GM12878 (cell line): ENCODE results near the gene IDH3A. TPM values are rescaled to one million over a fixed set of nuclear protein-coding genes. Genes with fewer than 3 reads are reported as not detected.

ENCODE experiments used
- ATAC-seq: fragments of 200-7000 bp; cut with Tn5 transposase; 3 replicates; pipeline ENCODE4 v1.9.1; 2020; ENCODE audit warnings: mild to moderate bottlenecking, moderate library complexity
- BruUV-seq: library from RNA; stranded (reverse); fragments of 400-500 nt; replicated peaks from 2 replicates; lab custom pipeline; 2021; lab: Mats Ljungman, UMichigan
- CTCF ChIA-PET: fragments of 300-600 bp; sonication (Branson Sonifier 250); formaldehyde crosslinking; extraction: SDS; loops from one replicate; lab custom pipeline; 2021; ENCODE audit warnings: inconsistent platforms; lab: Yijun Ruan, JAX
- POLR2A ChIA-PET: fragments of 350-600 bp; formaldehyde crosslinking; extraction: SDS; loops from one replicate; lab custom pipeline; 2021; ENCODE audit warnings: inconsistent platforms; lab: Charles Lee
- RAD21 ChIA-PET: fragments of 300-600 bp; sonication (Branson Sonifier 250); formaldehyde crosslinking; loops from one replicate; lab custom pipeline; 2023; ENCODE audit warnings: antibody characterized with exemption; ENCODE audit not compliant: unreplicated experiment; lab: Charles Lee
- SMC1A ChIA-PET: fragments of 300-600 bp; sonication (Branson Sonifier 250); formaldehyde crosslinking; loops from one replicate; lab custom pipeline; 2023; ENCODE audit not compliant: unreplicated experiment, uncharacterized antibody; lab: Charles Lee
- DNase-seq: peaks from one replicate; pipeline ENCODE4 v3.0.0-alpha.2; 2011; ENCODE audit warnings: low read depth, low spot score
- FAIRE-seq: peaks from 3 replicates; lab custom pipeline; 2011; peaks lifted over from hg19 to GRCh38; lab: Jason Lieb, UNC
- H2AFZ ChIP-seq: 2 replicates; pipeline ENCODE4 v1.6.0; 2011; ENCODE audit warnings: low read depth, low read length, control low read depth; ENCODE audit not compliant: control insufficient read depth
- H3K27ac ChIP-seq: 2 replicates; pipeline ENCODE4 v1.5.1; 2011; ENCODE audit warnings: control low read depth; ENCODE audit not compliant: control insufficient read depth, insufficient read depth
- H3K27me3 ChIP-seq, 2 experiments: replicated peaks in 1 of 2; 2 replicates each; pipeline versions ENCODE4 v1.6.0 to v1.6.1; 2011; ENCODE audit warnings: low read length in 1 of 2; ENCODE audit not compliant: control insufficient read depth in 2 of 2, insufficient read depth in 2 of 2
- H3K36me3 ChIP-seq, 2 experiments: 2 replicates each; pipeline ENCODE4 v1.5.1; 2011; ENCODE audit warnings: low read length in 1 of 2; ENCODE audit not compliant: control insufficient read depth in 2 of 2, insufficient read depth in 2 of 2
- H3K4me1 ChIP-seq: 2 replicates; pipeline ENCODE4 v1.6.1; 2011; ENCODE audit warnings: mild to moderate bottlenecking, low read length, moderate library complexity, mixed read lengths; ENCODE audit not compliant: control insufficient read depth, insufficient read depth
- H3K4me2 ChIP-seq: 2 replicates; pipeline ENCODE4 v1.6.0; 2011; ENCODE audit warnings: control low read depth; ENCODE audit not compliant: control insufficient read depth, insufficient read depth
- H3K4me3 ChIP-seq: fragments of 200-600 bp; sonication (generic); 2 replicates; pipeline ENCODE4 v1.5.1; 2016
- H3K79me2 ChIP-seq: 2 replicates; pipeline ENCODE4 v1.6.0; 2011; ENCODE audit warnings: low read length; ENCODE audit not compliant: control insufficient read depth, insufficient read depth
- H3K9ac ChIP-seq: 2 replicates; pipeline ENCODE4 v1.8.0; 2011; ENCODE audit warnings: low read length, control low read depth, mixed read lengths; ENCODE audit not compliant: control insufficient read depth, insufficient read depth
- H3K9me3 ChIP-seq: replicated peaks from 3 replicates; pipeline ENCODE4 v1.5.1; 2011; ENCODE audit warnings: mild to moderate bottlenecking, low read length; ENCODE audit not compliant: control insufficient read depth, insufficient read depth
- H4K20me1 ChIP-seq: 2 replicates; pipeline ENCODE4 v1.6.0; 2011; ENCODE audit not compliant: control insufficient read depth, insufficient read depth
- ATF7 ChIP-seq: fragments of 450-650 bp; IDR thresholded peaks from 2 replicates; pipeline ENCODE4 v1.6.1; 2016; ENCODE audit warnings: low read depth, mild to moderate bottlenecking
- CBX5 ChIP-seq: sonication (generic); IDR thresholded peaks from 2 replicates; pipeline ENCODE4 v1.6.1; 2016; ENCODE audit warnings: low read depth, moderate library complexity, mild to moderate bottlenecking, inconsistent platforms
- CHD2 ChIP-seq: IDR thresholded peaks from 2 replicates; pipeline ENCODE4 v1.6.1; 2011; ENCODE audit warnings: low read depth, low read length, improper control_type of control experiment, borderline replicate concordance
- GABPA ChIP-seq: IDR thresholded peaks from 2 replicates; pipeline ENCODE4 v1.6.1; 2014; ENCODE audit warnings: antibody characterized with exemption, low read depth, mild to moderate bottlenecking, inconsistent platforms
- HCFC1 ChIP-seq: fragments of 150-350 bp; IDR thresholded peaks from 2 replicates; pipeline ENCODE4 v1.6.1; 2014; ENCODE audit warnings: low read length
- MEF2B ChIP-seq: fragments of 450-650 bp; IDR thresholded peaks from 2 replicates; pipeline ENCODE4 v1.6.1; 2018; ENCODE audit warnings: mild to moderate bottlenecking, moderate library complexity; ENCODE audit not compliant: partially characterized antibody, poor library complexity, severe bottlenecking
- MTA3 ChIP-seq: IDR thresholded peaks from 2 replicates; pipeline ENCODE4 v1.6.1; 2012; ENCODE audit warnings: low read length, inconsistent platforms, borderline replicate concordance
- NFXL1 ChIP-seq: fragments of 450-650 bp; IDR thresholded peaks from 2 replicates; pipeline ENCODE4 v1.6.1; 2017; ENCODE audit warnings: antibody characterized with exemption, mild to moderate bottlenecking, borderline replicate concordance
- NFYA ChIP-seq: IDR thresholded peaks from 2 replicates; pipeline ENCODE4 v1.6.1; 2011; ENCODE audit warnings: low read depth, mild to moderate bottlenecking, low read length, improper control_type of control experiment, borderline replicate concordance
- POLR2A ChIP-seq: IDR thresholded peaks from 2 replicates; pipeline ENCODE4 v1.6.1; 2011; ENCODE audit warnings: low read depth, mild to moderate bottlenecking, low read length
- RAD51 ChIP-seq: fragments of 450-650 bp; IDR thresholded peaks from 2 replicates; pipeline ENCODE4 v1.6.1; 2016; ENCODE audit warnings: moderate library complexity, mild to moderate bottlenecking, inconsistent platforms
- STAT1 ChIP-seq: fragments of 450-650 bp; conservative IDR thresholded peaks from 2 replicates; pipeline ENCODE4 v1.6.1; 2014; ENCODE audit warnings: antibody characterized with exemption, mild to moderate bottlenecking
- STAT3 ChIP-seq: IDR thresholded peaks from 2 replicates; pipeline ENCODE4 v1.6.1; 2011; ENCODE audit warnings: low read depth, low read length, improper control_type of control experiment
- ZBED1 ChIP-seq: IDR thresholded peaks from 2 replicates; pipeline ENCODE4 v1.6.1; 2016; ENCODE audit warnings: borderline replicate concordance
- ZNF24 ChIP-seq: fragments of 450-650 bp; IDR thresholded peaks from 2 replicates; pipeline ENCODE4 v1.6.1; 2017; ENCODE audit warnings: antibody characterized with exemption, mild to moderate bottlenecking
- WGBS: methylation state at CpG from one replicate; pipeline ENCODE4 v1.1.6; 2016; ENCODE audit warnings: low lambda C conversion rate; ENCODE audit not compliant: insufficient replicate concordance, insufficient coverage; ENCODE audit errors: missing lambda C conversion rate; 5-methylcytosine and 5-hydroxymethylcytosine counted together
- in situ Hi-C: fragments of 300-500 bp; cut with MboI; formaldehyde crosslinking; loops from 9 replicates; pipeline ENCODE4 v1.14.3; 2018; ENCODE audit warnings: mixed read lengths
- intact Hi-C: fragments of 100-400 bp; cut with micrococcal nuclease; formaldehyde crosslinking; loops from one replicate; pipeline ENCODE4 v1.14.2; 2022; ENCODE audit not compliant: unreplicated experiment
- polyA plus RNA-seq, 11 experiments: library from polyadenylated mRNA; depleted of rRNA in 4 of 11; unstranded in 6 of 11; stranded (reverse) in 5 of 11; fragments of >200 nt; fragmentation: Nextera tagmentation in 4 of 11; fragmentation: Illumina TruSeq in 1 of 11; extraction: Ambion mirVana in 4 of 11; extraction: Trizol in 1 of 11; gene quantifications; 1 replicate in 1 of 11; 2 replicates in 10 of 11; pipeline versions ENCODE4 v1.2.1 to v1.2.3, GENCODE V29; 2011 to 2016; ENCODE audit warnings: inconsistent platforms in 2 of 11, missing spikeins in 2 of 11, low read depth in 1 of 11
- total RNA-seq, 4 experiments: library from RNA; depleted of rRNA in 3 of 4; stranded (reverse); fragments of >200 nt in 3 of 4; fragmentation: Illumina TruSeq in 1 of 4; extraction: Trizol in 1 of 4; gene quantifications; 2 replicates each; pipeline versions ENCODE4 v1.2.1 to v1.2.3, GENCODE V29; 2013 to 2021
- TF ChIP-seq, protein P1 (sequence below): IDR thresholded peaks from 2 replicates; pipeline ENCODE4 v1.6.1; 2012; ENCODE audit warnings: low read depth, low read length, improper control_type of control experiment

The IDH3A gene
- total and polyA plus RNA-seq, 10 of the 15 experiments (the other 5 are each of a cell fraction or from before 2014, with no cell fraction given): 83.9 to 254 (median 195) TPM

GRCh38 chr15:78216276-78217104 is 67.3 kb downstream of the IDH3A start:
- Histone ChIP-seq H3K4me2 (no peak overlapping the region), H3K36me3 (no peaks in the 10 kb centered on the region), H3K9ac (no peak overlapping the region), H2AFZ (no peak overlapping the region), H4K20me1 (no peaks in the 10 kb centered on the region), H3K27ac (no peak overlapping the region), H3K79me2 (no peaks in the 10 kb centered on the region), H3K9me3 (no peaks in the 10 kb centered on the region; the same call in 2 of the 3 replicates), H3K27me3 (no peaks in the 10 kb centered on the region), H3K4me3 (no peak overlapping the region)
- ChIA-PET POLR2A (no interaction called here), RAD21 (interaction anchor here (0.9 kb wide), 1 partner anchor 21 kb away, joined by 3 read pairs; no protein-coding TSS in a partner anchor), CTCF (interaction anchor here (0.9 to 1.0 kb wide), 4 partner anchors 9 to 38 kb away, joined by 3 to 6 read pairs (median 3); no protein-coding TSS in a partner anchor), SMC1A (interaction anchor here (0.7 to 1.1 kb wide), 2 partner anchors 9 to 23 kb away, joined by 3 read pairs; no protein-coding TSS in a partner anchor)
- peak; percentile 69 for ATAC-seq
- no TSS peak for BruUV-seq
- no peak for DNase-seq
- no peak for FAIRE-seq
- intact Hi-C loops: no loop called here
- 34% methylated on average over 7 of the region's 7 CpGs for WGBS
- in situ Hi-C loops: no loop called here
- no peak for TF ChIP-seq HCFC1
- TF ChIP-seq ZBED1: no peak
- no peak for TF ChIP-seq RAD51
- TF ChIP-seq ZNF24: no peak
- TF ChIP-seq, protein P1, sequence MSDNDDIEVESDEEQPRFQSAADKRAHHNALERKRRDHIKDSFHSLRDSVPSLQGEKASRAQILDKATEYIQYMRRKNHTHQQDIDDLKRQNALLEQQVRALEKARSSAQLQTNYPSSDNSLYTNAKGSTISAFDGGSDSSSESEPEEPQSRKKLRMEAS: no peak
- TF ChIP-seq ATF7: no peak
- no peak for TF ChIP-seq MEF2B
- TF ChIP-seq MTA3: no peak
- TF ChIP-seq STAT1: no peak
- no peak for TF ChIP-seq CBX5
- no peak for TF ChIP-seq POLR2A
- TF ChIP-seq NFYA: no peak
- no peak for TF ChIP-seq CHD2
- TF ChIP-seq STAT3: no peak
- no peak for TF ChIP-seq NFXL1
- TF ChIP-seq GABPA: no peak
- TF ChIP-seq, all 136 proteins: peak for 0
- H3K4me1 ChIP-seq: no peaks in the 10 kb centered on the region
